Measurements from ENCODE around the gene ETFDH.
"Not testable (repeated sequence)": the region's sequence is repeated elsewhere in the genome, so short reads cannot be mapped to it uniquely, and the experiment has no call there.

ETFDH gene

GRCh38 chr4:158681629-158682028 is 9.5 kb downstream of the ETFDH start:
- no peak for DNase-seq

GRCh38 chr4:158682066-158682465 is 10.0 kb downstream of the ETFDH start:
- no peak for DNase-seq

- DNase-seq, result no peak
Observed at GRCh38 chr4:158688813-158689212, 16.7 kb downstream of the ETFDH start.

GRCh38 chr4:158704274-158704673 is 32.2 kb downstream of the ETFDH start:
- no peak for DNase-seq

- DNase-seq, result peak; percentile 12
Observed at GRCh38 chr4:158710814-158711213, 38.7 kb downstream of the ETFDH start.

- DNase-seq, result not testable (repeated sequence)
Observed at GRCh38 chr4:158712622-158713021, 40.5 kb downstream of the ETFDH start.

GRCh38 chr4:158714937-158715336 is 42.8 kb downstream of the ETFDH start:
- DNase-seq, result no peak

GRCh38 chr4:158715802-158716201 is 43.7 kb downstream of the ETFDH start:
- DNase-seq, result no peak

- DNase-seq, result no peak
Observed at GRCh38 chr4:158721680-158722079, 49.6 kb downstream of the ETFDH start.

- DNase-seq, result peak; percentile 34
Observed at GRCh38 chr4:158722291-158722916, 50.3 kb downstream of the ETFDH start.

GRCh38 chr4:158722917-158723793 is 51.1 kb downstream of the ETFDH start, which contains the start of gene PPID:
Gene PPID (minus strand): TSS chr4:158723396. CDS start chr4:158723288, 108 bp downstream.
- peak; percentile 77 for DNase-seq

GRCh38 chr4:158724637-158725036 is 52.5 kb downstream of the ETFDH start:
- DNase-seq, result no peak

GRCh38 chr4:158726633-158727032 is 54.5 kb downstream of the ETFDH start:
- DNase-seq, result no peak

- no peak for DNase-seq
Observed at GRCh38 chr4:158728236-158728635, 56.1 kb downstream of the ETFDH start.

GRCh38 chr4:158729716-158730559 is 57.8 kb downstream of the ETFDH start:
- peak; percentile 67 for DNase-seq

- no peak for DNase-seq
Observed at GRCh38 chr4:158738866-158739265, 66.8 kb downstream of the ETFDH start.

- no peak for DNase-seq
Observed at GRCh38 chr4:158739600-158739999, 67.5 kb downstream of the ETFDH start.

GRCh38 chr4:158741326-158742021 is 69.4 kb downstream of the ETFDH start:
- no peak for DNase-seq

- DNase-seq, result not testable (repeated sequence)
Observed at GRCh38 chr4:158746537-158746936, 74.4 kb downstream of the ETFDH start.

GRCh38 chr4:158750379-158750778 is 78.3 kb downstream of the ETFDH start:
- peak; percentile 88 for DNase-seq

- peak; percentile 50 for DNase-seq
Observed at GRCh38 chr4:158754385-158755180, 82.5 kb downstream of the ETFDH start.

Data from fibroblast of skin of back (primary cell).